IPS-NIHi11 (cell line): Measurements from ENCODE around the gene PLEKHJ1.

Source experiments
- DNase-seq: peaks from one replicate; pipeline ENCODE4 v3.0.0; 2012; ENCODE audit warnings: mixed read lengths, low spot score

Gene PLEKHJ1

DNA sequence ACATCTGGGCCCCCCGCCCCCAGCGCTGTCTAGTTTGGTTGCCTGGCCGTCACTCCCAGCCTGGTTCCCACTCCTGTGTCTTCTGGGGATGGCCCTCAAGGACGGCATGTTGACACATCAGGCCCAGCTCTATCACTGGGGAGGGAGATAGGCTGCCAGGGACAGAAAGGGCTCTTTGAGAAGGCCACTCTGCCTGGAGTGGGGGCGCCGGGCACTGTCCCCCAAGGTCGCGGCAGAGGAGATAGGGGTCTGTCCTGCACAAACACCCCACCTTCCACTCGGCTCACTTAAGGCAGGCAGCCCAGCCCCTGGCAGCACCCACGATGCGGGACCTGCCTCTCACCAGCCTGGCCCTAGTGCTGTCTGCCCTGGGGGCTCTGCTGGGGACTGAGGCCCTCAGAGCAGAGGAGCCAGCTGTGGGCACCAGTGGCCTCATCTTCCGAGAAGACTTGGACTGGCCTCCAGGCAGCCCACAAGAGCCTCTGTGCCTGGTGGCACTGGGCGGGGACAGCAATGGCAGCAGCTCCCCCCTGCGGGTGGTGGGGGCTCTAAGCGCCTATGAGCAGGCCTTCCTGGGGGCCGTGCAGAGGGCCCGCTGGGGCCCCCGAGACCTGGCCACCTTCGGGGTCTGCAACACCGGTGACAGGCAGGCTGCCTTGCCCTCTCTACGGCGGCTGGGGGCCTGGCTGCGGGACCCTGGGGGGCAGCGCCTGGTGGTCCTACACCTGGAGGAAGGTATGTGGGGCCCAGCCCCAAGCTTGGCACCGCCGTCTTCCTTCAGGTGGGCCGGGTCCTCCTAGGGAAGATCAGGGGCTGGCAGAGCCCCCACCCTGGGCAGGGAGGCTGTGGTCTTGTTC is 13.1 kb upstream of the PLEKHJ1 start, which contains the start of gene AMH:
Gene AMH, plus strand, starts transcription at position 314 of the 857 bp plus-strand sequence. Its CDS starts 10 bp downstream, at position 324.
- DNase-seq: no peak

DNA sequence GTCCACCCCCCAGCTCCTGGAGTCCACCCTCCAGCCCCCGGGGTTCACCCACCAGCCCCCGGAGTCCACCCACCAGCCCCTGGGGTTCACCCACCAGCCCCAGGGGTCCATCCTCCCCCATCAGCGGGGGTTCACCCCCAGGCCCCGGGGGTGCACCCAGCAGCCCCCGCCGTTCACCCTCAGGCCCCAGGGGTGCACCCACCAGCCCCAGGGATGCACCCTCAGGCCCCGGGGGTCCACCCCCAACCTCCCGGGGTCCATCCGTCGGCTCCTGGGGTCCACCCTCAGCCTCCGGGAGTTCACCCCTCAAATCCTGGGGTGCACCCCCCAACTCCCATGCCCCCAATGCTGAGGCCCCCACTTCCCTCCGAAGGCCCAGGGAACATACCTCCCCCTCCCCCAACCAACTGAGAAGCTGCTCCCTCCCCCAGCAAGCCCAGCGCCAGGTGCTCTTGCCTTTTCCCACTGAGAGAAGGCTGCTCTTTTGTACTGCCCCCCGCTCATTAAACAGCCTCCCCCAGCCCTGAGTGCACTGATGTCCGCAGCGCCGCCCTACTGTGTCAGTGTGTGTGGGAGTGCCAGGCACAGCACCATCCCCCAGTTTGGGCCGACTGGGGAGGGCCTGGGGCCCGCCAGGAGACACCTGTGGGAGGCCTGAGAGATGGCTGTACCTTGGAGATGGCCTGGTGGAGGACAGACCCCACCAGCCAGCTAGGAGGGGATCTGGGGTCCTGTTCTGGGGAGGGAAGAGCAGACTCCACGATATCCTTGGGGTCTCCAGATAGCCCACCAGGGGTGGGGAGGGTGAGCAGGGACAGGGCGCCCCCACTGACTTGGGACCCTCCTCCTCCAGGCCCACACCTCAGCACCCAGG is 12.2 kb upstream of the PLEKHJ1 start:
- no peak for DNase-seq

DNA sequence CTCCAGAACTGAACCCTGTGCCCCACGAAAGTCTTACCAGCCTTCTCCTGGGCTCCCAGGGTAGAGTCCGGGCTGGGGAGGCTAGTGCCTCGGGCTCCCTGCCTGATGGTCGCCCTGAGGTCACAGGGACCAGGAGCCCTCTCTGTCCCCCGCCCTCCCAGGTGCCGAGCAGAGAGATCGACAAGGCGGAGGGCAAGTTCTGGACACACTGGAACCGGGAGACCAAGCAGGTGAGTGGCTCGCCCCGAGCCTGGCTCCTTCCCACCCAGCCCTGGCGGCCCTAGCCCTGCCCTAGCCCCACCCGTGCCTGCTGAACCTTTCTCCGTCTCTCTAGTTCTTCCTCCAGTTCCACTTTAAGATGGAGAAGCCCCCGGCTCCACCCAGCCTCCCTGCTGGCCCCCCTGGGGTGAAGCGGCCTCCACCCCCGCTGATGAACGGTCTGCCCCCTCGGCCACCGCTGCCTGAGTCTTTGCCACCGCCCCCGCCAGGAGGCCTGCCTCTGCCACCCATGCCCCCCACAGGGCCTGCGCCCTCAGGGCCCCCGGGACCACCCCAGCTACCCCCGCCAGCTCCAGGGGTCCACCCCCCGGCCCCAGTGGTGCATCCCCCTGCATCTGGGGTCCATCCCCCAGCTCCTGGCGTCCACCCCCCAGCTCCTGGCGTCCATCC is 11.4 kb upstream of the PLEKHJ1 start:
- DNase-seq: no peak

DNA sequence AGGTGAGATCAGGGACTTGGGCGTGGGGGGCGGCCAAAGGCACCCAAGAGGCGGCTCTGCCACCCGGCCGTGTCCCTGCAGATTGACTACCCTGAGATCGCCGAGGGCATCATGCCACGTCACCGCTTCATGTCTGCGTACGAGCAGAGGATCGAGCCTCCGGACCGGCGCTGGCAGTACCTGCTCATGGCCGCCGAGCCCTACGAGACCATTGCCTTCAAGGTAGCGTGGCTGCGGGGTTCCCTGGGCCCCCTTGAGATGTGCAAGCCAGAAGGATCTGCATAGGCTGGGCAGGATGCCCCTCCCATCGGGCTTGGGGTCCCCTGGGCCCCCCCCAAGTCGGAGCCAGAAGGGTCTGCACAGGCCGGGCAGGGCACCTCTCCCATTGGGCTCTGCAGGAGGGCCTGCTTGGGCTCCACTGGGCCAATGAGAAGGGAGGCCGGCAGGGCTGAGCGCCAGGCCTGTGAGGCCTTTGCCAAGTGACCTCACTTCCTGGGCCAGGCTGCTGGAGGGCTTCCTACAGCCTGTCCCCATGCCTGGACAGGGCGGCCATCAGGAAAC is 10.8 kb upstream of the PLEKHJ1 start:
- DNase-seq: peak; percentile 65

DNA sequence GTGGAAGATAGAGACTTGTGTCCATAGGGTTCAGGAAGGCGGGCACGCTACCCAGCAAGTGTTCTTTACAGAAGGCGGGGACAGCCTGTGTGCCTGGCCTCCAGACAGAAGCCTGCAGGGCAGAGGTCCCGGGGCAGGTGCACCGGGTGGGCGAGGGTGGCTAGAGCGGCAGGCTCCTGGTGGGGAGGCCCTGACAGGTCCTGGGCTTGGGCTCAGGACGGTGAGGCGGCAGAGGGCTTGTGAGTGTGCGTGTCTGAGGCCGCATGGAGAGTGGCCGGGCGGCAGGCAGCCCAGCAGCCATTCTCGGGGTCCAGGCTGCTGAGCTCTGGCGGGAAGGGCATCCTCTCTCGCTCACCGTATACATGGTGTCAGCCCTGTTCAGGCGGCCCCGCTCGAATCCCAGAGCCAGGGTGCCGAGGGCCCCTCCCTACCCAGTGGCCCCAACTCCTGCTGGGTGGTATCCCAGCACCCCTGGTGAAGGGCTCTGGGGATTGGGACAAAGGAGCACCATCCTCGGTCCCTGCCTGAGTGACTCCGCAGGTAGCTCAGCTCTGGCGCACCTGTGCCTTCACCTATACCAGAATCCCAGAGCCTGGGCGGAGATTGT is 10.0 kb upstream of the PLEKHJ1 start:
- no peak for DNase-seq

DNA sequence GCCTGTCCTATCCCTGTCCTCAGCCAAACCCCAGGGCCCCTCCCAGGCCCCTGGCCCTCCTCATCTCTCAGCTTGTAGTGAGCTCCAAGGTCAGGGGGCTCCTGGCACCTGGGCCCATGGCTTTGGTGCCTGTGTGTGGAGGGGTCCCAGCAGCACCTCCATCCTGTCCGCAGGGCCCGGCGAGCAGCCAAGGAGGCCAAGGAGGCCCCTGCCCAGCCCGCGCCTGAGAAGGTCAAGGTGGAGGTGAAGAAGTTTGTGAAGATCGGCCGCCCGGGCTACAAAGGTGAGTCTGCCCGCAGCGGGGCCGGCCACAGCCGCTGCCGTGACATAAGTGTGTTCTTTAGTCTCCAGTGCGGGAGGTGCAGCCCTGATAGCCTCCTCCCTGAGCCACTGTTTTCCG is 9.1 kb upstream of the PLEKHJ1 start:
- no peak for DNase-seq

DNA sequence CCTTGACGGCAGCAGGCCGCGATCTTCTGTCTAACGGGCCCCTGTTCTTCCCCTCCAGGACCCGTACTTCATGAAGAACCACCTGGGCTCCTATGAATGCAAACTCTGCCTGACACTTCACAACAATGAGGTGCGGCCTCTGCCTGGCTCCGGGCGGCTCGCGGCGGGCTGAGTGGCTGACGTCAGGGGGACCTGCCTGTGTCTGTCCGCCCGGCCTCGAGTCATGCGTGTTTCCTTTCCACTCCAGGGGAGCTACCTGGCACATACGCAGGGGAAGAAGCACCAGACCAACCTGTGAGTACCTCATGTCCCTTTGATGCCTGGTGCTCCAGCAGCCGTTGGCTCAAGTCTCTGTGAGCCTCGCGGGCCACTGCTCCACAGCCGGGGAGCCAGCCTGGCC is 8.4 kb upstream of the PLEKHJ1 start:
- DNase-seq: no peak

DNA sequence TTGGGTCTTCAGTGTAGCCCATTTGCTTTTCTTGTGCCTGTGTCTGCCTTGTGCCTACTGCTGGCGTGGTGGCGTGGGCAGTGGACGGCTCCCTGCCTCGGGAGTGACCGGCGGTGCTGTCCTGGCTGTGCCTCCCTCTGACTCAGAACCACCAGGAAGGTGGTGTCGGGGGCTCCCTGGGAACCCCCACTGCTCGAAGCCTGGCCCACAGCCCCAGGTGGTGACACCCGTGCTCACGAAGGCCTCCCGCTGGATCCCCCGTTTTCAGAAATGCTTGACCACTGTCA is 7.9 kb upstream of the PLEKHJ1 start:
- no peak for DNase-seq

DNA sequence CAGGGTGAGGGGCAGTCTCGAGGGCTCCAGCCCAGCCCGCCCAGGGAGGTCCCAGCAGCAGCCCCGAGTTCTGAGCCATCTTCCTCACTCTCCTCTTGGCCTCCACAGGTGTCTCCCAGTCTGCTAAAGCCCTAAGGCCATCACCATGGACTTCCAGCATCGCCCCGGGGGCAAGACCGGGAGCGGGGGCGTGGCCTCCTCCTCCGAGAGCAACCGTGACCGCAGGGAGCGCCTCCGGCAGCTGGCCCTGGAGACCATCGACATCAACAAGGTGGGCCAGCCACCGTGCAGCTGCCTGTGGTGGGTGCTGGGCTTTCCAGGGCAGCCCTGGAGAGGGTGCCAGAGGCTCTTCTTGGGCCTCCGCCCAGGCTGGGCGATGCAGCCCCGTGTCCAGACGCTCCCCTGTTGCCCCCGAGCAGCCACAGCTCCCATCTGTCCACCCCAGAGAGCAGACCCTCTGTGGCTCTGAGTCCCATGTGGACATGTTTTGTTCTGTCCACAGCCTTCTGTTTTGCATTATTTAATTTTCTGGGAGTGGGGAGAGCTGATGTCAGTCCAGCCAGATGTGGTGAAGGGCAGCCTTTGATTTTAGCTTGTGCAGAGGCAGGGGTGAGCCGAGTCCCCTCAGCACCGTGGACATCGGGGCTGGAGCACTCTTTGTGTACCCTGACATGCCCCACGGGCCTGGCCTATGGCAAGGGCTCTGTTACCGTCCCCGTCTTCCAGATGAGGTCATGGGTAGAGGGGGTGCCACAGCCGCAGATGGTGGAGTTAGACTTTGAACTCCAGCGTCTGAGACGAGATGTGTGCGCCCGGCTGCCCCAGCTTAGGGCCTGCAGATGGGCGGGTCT is 7.4 kb upstream of the PLEKHJ1 start:
- DNase-seq: no peak

DNA sequence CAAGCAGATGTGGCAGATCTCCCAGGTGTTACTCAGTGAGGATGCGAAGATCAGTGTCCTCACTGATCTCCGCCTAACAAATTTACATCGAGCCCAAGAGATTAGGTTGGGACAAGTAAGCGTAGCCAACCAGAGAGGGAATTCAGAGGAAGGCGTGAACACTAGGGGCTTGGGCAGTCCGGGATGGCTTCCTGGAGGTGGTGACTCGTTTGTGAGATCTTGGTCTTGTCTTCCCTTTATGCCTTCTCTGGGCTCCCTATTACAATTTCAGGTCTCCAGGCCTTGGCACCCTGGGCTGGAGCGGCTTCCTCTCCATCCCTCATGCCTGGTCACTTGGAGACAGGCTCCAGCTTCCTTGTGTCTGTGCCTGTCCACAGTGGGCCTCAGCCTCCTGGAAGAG is 6.7 kb upstream of the PLEKHJ1 start:
- DNase-seq: no peak

DNA sequence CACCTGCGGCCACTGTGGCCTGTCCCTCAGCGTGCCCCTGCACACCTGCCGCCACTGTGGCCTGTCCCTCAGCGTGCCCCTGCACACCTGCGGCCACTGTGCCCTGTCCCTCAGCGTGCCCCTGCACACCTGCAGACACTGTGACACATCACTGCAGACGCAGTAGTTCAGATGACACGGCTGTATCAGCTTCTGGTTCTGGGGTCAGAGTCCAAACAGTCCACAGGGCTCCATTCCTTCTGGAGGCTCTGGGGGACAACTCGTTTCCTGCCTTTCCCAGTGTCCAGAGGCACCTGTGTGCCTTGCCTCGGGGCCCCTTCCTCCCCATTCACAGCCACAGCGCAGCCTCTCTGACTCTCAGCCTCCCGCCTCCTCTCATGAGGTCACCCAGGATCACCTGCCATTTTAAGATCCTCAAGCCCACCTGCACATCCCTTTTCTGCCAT is 6.0 kb upstream of the PLEKHJ1 start:
- DNase-seq: no peak

DNA sequence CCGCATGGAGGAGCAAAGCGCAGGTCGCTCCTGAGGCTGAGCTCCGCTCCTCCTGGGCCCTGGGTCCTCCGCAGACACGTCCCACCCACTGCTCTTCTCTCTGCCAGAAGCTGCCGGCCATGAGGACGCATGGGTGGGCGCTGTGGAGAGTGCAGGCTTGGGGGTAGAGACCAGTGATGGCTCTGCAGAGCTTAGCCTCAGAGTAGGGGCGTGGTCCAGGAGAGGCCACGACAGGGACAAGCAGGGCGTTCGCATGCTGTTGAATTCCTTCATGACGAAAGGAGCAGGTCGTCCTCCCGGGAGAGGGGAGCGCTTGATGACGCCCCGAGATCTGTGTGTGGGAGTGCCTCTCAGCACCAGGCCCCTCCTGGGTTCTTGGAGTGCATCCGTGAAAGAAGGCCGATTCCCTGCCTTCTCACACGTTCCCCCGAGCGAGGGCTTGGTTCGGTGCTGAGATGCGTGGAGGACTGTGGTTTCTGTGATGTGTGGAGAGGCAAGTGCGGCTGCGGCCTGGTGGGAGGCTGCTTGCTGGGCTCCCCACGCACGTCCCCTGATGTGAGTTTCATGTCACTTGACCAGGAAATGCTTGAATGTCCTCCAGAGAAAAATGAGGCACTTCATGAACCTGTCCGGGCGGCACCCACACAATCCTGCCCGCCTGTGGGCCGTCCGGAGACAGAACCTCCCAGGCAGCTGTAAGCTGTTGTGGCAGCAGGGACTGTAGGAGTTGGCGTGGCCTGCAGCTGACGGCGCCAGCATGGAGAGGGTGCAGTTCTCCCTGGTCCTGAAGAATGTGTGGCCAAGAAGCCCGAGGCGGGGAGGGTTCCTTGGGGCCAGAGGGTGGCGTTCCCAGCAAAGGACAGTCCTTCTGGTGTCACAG is 5.0 kb upstream of the PLEKHJ1 start:
- no peak for DNase-seq

DNA sequence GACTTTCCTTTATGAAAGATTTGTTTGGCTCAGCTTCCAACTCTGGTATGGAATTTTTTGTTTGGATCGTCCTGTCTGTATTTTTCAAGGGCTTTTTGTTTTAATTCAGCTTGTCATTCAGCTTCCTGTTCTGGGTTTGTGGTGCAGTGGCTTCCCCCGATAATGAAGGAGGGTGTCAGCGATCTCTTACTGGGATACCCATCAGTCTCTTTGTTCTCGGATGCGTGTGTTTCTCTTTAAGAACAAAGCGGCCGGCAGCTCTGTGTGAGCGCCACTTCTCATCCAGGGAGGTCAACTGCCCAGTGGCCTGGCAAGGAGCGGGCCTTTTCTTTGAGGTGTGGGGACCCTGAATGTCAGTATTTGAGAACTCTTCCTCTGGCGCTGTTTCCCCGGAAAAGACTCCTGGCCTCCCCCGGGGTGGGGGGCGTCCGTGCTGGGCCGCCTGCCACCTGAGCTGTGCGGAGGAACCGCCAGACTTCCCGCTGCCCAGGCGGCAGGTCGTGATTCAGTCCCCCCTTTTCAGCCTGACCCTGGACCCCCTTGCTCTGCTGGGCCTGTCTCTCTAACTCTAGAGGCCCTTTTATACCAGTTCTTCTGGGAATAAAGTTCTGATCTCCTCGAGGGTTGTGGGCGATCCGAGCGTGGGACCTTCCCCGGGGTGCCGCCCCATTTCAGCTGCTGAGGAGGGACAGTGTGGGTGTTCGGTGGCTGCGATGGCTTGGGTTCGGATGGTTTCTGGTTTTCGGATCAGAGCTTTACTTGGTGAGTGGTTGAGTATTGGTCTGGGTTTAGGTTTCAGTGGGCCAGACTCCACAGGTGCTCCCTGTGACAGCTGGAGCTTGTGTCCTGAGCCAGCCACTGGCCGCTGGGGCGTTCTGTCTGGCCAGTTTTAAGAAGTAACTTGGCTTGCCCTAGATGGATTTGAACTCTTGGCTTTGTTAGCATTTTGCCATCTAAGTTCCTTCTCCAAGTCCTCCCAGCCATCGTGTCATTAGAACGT is 3.9 kb upstream of the PLEKHJ1 start:
- no peak for DNase-seq

DNA sequence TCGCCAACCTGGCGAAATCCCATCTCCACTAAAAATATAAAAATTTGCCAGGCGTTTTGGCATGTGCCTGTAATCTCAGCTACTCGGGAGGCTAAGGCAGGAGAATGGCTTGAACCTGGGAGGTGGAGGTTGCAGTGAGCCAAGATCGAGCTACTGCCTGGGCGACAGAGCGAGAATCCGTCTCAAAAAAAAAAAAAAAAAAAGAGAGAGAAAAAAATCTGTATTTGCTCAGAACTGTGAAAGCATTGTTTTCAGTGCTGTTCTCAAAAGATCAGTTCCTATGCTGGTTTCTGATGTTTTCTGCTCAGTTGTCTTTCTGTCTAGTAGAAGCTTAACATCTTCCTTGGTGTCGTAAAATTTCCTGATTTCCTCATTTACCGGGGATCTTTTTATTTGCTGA is 3.0 kb upstream of the PLEKHJ1 start:
- DNase-seq: no peak

DNA sequence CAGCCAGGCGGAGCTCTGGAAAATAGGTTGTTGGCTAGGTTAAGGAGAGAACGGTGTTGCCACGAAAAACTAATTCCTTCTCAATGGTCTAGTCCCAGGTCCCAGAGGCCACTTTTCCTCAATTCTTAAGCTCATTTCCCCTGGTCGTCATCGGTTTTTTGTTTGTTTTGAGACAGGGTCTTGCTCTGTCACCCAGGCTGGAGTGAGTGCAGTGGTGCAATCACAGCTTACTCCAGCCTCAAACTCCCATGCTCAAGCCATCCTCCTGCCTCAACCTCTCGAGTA is 1.7 kb upstream of the PLEKHJ1 start:
- no peak for DNase-seq

DNA sequence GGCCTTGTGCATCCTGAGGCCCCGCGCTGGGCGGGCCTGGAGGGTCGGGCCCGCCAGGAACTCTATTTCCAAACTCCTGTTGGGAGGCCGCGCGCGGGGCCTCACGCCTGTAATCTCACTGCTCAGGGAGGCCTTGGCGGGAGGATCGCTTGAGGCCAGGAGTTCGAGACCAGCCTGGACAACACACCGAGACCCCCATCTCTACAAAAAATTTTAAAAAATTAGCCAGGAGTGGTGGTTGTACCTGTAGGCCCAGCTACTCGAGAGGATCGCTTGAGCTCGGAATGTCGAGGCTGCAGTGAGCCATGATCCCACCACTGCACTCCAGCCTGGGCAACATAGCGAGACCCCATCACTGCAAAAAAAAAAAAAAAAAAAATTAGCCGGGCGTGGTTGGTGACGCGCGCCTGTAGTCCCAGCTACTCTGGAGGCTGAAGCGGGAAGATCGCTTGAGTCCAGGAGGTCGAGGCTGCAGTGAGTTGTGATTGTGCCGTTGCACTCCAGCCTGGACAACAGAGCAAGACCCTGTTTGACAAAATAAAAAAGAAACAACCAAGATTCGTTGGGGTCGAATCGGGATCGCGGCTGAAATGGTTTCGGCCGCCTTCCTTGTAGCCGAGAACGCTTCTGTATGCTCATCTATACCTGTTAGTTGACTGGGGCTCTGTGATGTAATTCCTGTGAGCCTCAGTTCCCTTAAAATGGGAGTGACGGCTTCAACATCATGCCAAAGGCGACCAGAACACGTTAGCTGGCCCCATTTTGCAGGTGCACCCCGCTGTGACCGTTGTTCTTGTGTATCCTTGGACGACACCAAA is 1.1 kb upstream of the PLEKHJ1 start:
- no peak for DNase-seq

DNA sequence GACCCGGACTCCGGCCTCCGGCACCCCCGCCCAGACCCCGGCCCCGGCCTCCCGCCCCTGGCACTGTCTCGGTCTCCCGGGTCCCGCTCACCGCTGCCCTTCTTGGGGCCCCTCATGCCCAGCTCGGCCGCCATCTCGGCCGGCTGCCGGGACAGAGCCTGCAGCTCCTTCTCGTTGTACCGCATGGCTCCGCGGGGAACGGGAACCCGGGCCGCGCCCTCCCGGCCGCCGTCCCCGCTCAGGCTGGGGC is 140 bp downstream of the PLEKHJ1 start:
- DNase-seq: no peak

DNA sequence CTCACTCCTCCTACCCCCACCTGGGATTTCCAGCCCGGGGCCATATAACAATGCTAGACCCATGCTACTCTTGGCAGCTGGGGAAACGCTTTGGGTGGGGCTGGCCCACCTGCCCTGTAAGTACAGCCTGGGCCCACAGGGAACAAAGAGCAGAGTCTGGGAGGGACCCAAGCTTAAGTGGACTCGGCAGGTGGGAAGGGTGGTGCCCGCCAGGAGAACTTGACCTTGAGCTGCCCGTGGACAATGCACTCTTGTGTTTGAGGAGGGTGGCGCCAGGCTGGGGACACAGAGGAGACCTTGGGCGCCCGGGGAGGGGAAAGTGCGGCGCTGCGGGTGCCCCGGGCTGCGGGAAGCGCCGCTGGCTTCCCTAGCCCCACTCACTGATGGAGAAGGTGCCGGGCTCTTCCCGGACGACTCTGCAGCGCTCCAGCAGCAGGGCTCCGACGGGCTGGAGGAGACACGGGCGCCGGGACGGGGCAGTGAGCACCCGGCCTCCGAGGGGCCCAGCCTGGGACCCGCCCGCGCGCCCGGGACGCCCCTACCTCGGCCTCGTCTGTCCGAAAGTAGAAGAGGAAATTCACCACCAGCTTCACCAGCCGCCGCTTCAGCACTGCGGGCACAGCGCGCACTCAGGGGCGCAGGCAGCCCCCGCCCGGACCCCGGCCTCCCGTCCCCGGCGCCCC is 607 bp downstream of the PLEKHJ1 start:
- DNase-seq: no peak
